Smooth muscle cell of the brain vasculature (primary cell): ENCODE measurements around the gene LRRC8B.

Experiments
- DNase-seq: peaks from one replicate; pipeline ENCODE4 v3.0.0-alpha.2; 2012; ENCODE audit warnings: low read depth, low spot score

The LRRC8B gene

DNA sequence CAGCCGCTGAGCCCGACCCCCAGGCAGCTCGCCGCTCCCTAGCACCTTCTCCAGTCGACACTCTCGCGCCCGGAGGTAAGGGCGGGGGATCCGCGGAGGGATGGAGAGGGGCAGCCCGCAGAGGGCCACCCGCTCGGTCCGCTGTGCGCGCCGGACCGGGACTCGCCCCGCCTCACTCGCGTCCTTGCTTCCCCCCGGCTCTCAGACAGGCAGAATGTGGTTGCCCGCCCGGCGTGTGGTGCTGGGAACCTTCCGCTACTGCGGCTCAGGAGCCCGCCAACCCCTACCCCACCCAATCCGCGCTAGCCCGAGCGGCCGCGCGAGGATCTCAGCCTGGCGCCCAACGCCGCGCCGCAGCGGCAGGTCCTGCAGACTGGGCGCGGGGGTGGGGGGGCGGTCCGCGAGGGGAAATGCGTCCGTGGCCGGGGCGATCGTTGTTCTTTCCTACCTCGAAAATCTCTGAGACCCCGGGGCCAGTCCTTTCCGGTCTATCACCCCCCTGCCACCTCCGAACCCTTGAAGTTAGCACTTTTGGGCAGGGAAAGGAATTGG lies 108.7 kb downstream of the LRRC8B start:
- no peak for DNase-seq

DNA sequence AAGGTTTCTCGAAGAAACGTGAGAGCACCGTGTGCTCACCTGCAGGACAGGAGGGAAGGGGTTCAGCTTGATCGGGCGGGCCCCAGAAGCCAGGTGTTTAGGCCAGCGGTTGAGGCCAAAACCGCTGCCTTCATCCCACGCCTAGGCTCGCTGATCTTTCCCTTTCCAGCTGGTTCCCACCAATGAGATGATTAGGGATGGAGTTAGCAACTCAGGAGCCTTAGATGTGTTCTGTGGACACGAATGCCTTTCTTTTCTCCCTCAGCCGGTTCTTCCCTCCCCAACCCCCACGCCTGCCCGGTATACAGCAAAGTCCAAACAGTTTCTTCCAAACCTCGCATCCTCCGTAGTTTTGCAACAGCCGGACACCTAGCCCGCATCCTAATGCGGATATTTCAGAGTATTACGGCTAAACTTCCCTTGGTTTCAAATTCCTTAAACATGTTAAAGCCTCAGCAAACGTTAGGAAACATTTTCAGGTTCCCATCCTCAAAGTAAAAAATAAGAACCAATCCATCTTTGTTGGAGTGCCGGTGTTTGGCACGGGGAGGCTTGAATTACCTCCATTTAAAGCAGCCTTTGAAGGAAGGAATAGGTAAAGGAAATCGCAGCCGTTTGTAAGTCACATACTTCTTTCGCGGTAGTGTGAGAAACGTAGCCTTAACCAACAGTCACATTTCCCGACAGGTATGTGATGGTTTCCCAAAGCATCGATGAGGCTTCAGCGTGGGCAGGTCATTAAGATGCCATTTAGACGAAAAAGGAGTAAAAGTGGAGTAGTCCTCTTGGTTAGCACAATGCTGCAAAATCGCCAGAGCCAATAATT lies 109.4 kb downstream of the LRRC8B start:
- DNase-seq: no peak

DNA sequence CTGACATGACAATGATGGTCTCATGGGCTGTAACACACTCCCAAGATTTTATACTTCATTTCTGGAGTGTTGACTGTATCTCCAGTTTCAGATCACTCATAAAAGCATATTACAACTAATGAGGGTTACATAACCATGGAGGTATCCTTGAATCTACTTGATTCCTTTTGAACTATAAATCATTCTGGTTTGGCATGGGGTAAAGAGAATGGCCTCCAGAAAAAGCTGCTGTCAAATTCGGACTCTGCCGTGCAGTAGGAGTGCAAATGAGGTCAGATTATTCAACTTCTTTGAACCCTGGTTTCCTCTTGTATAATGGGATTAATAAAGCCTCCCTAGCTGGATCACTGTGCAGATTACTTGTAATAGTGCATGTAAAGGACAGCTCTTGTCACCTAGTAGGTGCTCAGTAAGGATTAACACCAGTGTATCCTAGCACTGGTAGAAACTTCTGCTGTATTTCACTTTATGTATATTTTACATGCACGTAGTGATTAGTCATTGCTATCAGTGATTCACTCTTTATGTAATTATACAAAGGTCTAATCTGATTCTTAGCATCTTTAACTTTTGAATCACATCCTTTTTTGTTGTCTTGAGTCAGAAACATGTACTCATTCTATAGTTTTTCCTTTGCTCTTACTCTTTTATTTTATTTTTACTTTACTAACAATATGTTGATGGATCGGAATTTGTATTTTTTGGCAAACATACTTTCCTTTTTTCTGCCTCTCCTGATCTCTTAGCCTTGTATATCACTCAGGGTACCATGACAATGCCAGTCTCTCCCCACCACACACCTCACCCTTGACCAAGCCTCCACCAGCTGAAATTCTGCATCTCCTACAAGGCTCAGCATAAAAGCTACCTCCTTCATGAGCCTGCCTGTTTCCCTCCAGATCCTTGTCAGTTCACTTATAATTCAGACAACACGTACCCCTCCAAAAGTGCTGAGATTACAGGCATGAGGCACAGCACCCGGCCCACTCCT lies 111.5 kb downstream of the LRRC8B start:
- no peak for DNase-seq

DNA sequence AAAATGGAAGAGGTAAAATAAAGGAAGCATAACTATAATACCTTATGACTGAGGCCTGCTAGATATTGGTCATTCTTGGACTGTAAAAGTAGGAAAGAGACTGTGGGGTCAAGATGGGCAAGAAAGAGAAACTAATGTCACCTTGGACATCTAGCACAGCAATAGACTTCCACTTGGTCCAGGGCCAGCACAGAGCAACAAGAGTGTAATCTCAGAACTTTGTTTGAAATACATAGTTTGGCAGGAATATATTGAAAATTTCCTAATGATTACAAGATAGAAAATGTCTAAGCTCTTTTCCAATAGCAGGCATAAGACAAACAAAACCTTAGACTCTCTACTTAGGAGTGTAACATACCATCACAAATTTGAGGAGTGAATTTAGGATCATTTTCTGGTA lies 112.9 kb downstream of the LRRC8B start:
- no peak for DNase-seq

DNA sequence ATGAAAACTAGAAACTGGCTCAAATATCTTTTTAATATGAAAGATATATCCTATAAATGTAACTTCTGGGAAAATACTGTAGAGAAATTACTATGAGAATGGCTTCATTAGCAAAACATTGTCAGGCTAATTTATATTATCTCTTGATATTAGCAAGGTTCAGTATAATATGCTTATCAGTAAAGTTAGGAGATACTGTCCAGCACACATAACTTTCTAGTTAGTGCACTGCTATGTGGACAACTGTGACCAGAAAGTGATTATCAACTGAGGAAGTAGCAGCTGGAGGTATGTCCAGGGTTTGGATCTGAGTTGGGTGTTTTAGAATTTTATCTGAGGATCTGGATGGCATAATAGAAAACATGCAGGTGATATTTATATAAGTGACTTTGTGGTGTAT lies 115.8 kb downstream of the LRRC8B start:
- DNase-seq: no peak

DNA sequence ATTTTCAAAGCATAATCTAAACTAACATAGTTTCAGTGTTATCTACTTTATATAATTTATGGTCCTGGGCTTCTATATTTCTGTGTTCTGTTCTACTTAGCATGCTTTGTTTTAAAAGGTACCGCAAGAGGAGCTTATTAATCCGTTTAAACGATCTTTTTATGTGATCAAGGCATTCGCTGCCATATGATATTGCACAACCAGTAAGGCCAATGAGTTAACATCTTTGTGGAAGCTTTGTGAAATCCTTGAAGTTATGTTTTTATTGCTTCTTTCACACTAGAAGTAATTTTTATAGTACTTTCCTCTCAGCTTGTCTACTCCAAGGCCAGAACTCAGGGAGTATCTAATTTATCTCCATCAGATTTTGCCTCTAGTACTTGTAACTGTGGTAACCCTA lies 117.2 kb downstream of the LRRC8B start:
- DNase-seq: no peak

DNA sequence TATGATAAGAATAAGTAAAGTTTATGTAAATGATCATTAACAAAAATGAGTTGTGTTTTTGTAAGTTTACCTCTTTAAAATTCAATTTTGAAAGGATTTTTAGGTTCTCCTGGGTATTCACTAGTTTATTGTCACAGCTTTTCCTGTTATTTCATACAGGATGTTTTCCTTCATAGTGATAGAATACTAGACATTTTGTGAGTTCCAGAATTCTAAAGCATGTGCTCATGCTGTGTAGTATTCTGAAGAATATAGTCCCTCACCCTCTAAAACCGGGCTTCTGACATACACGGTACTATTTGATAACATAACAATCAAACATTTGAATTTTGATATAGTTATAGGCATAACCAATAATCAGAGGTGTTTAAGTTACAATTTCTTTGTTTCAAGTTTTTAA lies 118.9 kb downstream of the LRRC8B start:
- DNase-seq: no peak

DNA sequence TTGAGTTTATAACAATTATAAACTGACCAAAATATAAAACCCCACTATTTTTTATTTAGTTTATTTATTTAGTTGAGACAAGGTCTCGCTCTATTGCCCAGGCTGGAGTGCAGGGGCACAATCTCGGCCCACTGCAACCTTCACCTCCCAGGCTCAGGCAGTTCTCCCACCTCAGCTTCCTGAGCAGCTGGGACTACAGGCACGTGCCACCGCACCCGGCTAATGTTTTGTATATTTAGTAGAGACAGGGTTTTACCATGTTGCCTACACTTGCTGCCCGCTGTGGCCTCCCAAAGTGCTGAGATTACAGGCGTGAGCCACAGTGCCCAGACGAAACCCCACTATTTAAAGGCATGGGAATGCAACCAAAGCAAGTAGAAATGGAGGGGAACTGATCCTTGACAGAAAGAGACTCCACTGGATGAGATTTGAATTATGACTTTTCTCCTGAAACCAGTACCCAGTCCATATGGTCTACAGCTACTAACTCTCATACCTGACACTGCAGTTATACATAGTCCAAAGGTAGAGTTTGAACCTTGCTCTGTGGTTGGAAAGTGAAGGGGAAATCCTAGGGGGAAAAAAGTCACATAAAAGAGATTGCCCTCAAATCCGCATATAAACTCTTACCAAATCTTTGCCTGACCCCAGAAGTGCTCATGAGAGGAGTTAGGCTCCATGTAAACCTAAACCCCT lies 119.6 kb downstream of the LRRC8B start:
- no peak for DNase-seq

DNA sequence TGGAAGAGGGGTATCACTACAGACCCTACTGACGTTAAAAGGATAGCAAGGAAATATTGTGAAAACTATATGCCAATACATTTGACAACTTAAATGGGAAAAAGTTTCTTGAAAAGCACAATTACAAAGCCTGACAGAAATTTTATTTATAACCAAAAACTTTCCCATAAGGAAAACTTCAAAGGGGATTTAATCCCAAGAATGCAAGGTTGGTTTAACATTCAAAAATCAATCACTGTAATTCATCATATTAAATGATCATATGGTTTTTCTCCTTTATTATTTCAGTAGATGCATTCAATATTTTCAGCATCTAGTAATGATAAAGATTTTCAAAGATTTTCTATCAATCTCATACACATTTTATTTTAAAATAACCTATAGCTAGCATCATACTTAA lies 121.6 kb downstream of the LRRC8B start:
- DNase-seq: no peak
